Left lung (tissue), 8 donors: ENCODE data around the gene C12orf54. TPM values are rescaled to one million over a fixed set of nuclear protein-coding genes. Genes with fewer than 3 reads are reported as not detected.

Experiments
- polyA plus RNA-seq, 6 donors: library from polyadenylated mRNA; unstranded; fragments of 120-200 nt; gene quantifications; one replicate each; pipeline ENCODE4 v1.2.1, GENCODE V29; 2013; ENCODE audit not compliant: insufficient read length in 6 of 6
- total RNA-seq, 2 donors: library from RNA; stranded (reverse); fragmentation: NEBNext Ultra II Directional; extraction: Animal tissue kit (Norgen Biotek cat#: 25700); gene quantifications; one replicate each; pipeline ENCODE4 v1.2.1, GENCODE V29; 2021
- donor health status: DM: no; HTN: yes; CAD: no.
- donor health status: DM: no; HTN: no; CAD: no.

Gene C12orf54
- total and polyA plus RNA-seq, 8 donors, result 0.35 to 1.7 (median 0.81) TPM; not detected in 2

Other genes starting within 250 kb of the C12orf54 start
- gene ZNF641, start 131.6 kb upstream of the C12orf54 start, total RNA-seq, result 10 to 100 TPM; 17.5 to 20.8 TPM
- gene ZNF641, start 131.6 kb upstream of the C12orf54 start, polyA plus RNA-seq, result 10 to 100 TPM; 26.0 to 32.6 (median 29.4) TPM
- not detected for gene ANP32D, start 9.9 kb upstream of the C12orf54 start, total RNA-seq
- gene ANP32D, start 9.9 kb upstream of the C12orf54 start, polyA plus RNA-seq, result under 1 TPM in 4 of 6 donors, not detected in 2; 0.17 to 0.43 (median 0.29) TPM
- not detected for gene OR8S1, start 43.1 kb downstream of the C12orf54 start, total RNA-seq
- gene OR8S1, start 43.1 kb downstream of the C12orf54 start, polyA plus RNA-seq, result not detected
- not detected for gene LALBA, start 87.5 kb downstream of the C12orf54 start, total RNA-seq
- not detected for gene LALBA, start 87.5 kb downstream of the C12orf54 start, polyA plus RNA-seq
- gene KANSL2, start 199.7 kb downstream of the C12orf54 start, total RNA-seq, result 10 to 100 TPM; 28.0 to 30.6 TPM
- gene KANSL2, start 199.7 kb downstream of the C12orf54 start, polyA plus RNA-seq, result 10 to 100 TPM; 47.8 to 58.3 (median 52.2) TPM
- gene CCNT1, start 234.2 kb downstream of the C12orf54 start, total RNA-seq, result 10 to 100 TPM; 28.7 to 36.2 TPM
- gene CCNT1, start 234.2 kb downstream of the C12orf54 start, polyA plus RNA-seq, result 10 to 100 TPM; 30.7 to 34.2 (median 31.3) TPM